HCT116 (cell line): ENCODE results near the gene INPP5D. TPM values are rescaled to one million over a fixed set of nuclear protein-coding genes. Genes with fewer than 3 reads are reported as not detected.

ENCODE experiments used
- ATAC-seq: fragments of 200-7000 bp; cut with Tn5 transposase; 2 replicates; pipeline ENCODE4 v1.9.1; 2020; ENCODE audit warnings: mild to moderate bottlenecking, moderate library complexity
- BruUV-seq: library from RNA; stranded (reverse); fragments of 400-500 nt; replicated peaks from 2 replicates; lab custom pipeline; 2021; lab: Mats Ljungman, UMichigan
- CTCF ChIA-PET: fragments of 300-600 bp; sonication (Branson Sonifier 250); formaldehyde crosslinking; loops from one replicate; lab custom pipeline; 2021; ENCODE audit warnings: antibody characterized with exemption; lab: Charles Lee
- POLR2A ChIA-PET: fragments of 300-600, 350-600 bp; sonication (Branson Sonifier 250); formaldehyde crosslinking; loops from one replicate; lab custom pipeline; 2021; ENCODE audit warnings: antibody characterized with exemption; lab: Charles Lee
- RAD21 ChIA-PET, 2 experiments: fragments of 300-600 bp; sonication (Branson Sonifier 250); formaldehyde crosslinking; loops; one replicate each; lab custom pipeline; 2023; ENCODE audit warnings: low total read pairs in 2 of 2; ENCODE audit not compliant: uncharacterized antibody in 2 of 2, unreplicated experiment in 2 of 2, low non-redundant PET in 1 of 2; lab: Charles Lee
- DNase-seq: peaks from one replicate; pipeline ENCODE4 v3.0.0-alpha.2; 2010; ENCODE audit warnings: low read depth, low spot score
- H2AFZ ChIP-seq: fragments of 200-600 bp; shearing (Covaris generic), sonication (generic); 2 replicates; pipeline ENCODE4 v1.6.1; 2017; ENCODE audit warnings: low read depth, mixed run types, mixed read lengths, antibody characterized with exemption, low read length; ENCODE audit not compliant: poor library complexity, severe bottlenecking
- H3K27ac ChIP-seq: 2 replicates; pipeline ENCODE4 v1.5.1; 2012; ENCODE audit warnings: low read depth, low read length
- H3K27me3 ChIP-seq: fragments of 200-600 bp; sonication (generic); 2 replicates; pipeline ENCODE4 v1.6.1; 2016; ENCODE audit warnings: mixed run types, low read length, mixed read lengths; ENCODE audit not compliant: insufficient read depth
- H3K36me3 ChIP-seq, 2 experiments: fragments of 200-500 bp in 1 of 2; fragments of 200-600 bp in 1 of 2; sonication (Bioruptor generic) in 1 of 2; sonication (generic) in 1 of 2; 2 replicates each; pipeline versions ENCODE4 v1.5.1 to v1.6.1; 2014 to 2016; ENCODE audit warnings: low read length in 2 of 2, inconsistent platforms in 1 of 2, mixed read lengths in 1 of 2, mixed run types in 1 of 2; ENCODE audit not compliant: insufficient read depth in 2 of 2, control insufficient read depth in 1 of 2
- H3K4me1 ChIP-seq, 2 experiments: fragments of 200-600 bp in 1 of 2; sonication (generic) in 1 of 2; 2 replicates each; pipeline versions ENCODE4 v1.5.1 to v1.6.1; 2012 to 2017; ENCODE audit warnings: low read length in 2 of 2, inconsistent platforms in 1 of 2, mild to moderate bottlenecking in 1 of 2, mixed read lengths in 1 of 2, mixed run types in 1 of 2, moderate library complexity in 1 of 2; ENCODE audit not compliant: insufficient read depth in 2 of 2, control insufficient read depth in 1 of 2
- H3K4me2 ChIP-seq: fragments of 200-600 bp; sonication (generic); 2 replicates; pipeline ENCODE4 v1.6.1; 2017; ENCODE audit warnings: mixed run types, low read length, mixed read lengths
- H3K4me3 ChIP-seq, 2 experiments: fragments of 200-600 bp in 1 of 2; sonication (generic) in 1 of 2; replicated peaks in 1 of 2; 2 replicates each; pipeline ENCODE4 v1.5.1; 2011 to 2016; ENCODE audit warnings: low read length in 2 of 2, control low read depth in 1 of 2, low read depth in 1 of 2, mild to moderate bottlenecking in 1 of 2, mixed read lengths in 1 of 2, mixed run types in 1 of 2
- H3K79me2 ChIP-seq: fragments of 200-600 bp; sonication (generic); 2 replicates; pipeline ENCODE4 v1.6.1; 2017; ENCODE audit warnings: mild to moderate bottlenecking, mixed run types, low read length, moderate library complexity, mixed read lengths; ENCODE audit not compliant: insufficient read depth
- H3K9ac ChIP-seq: fragments of 200-600 bp; sonication (generic); 2 replicates; pipeline ENCODE4 v1.6.1; 2016; ENCODE audit warnings: low read length, mixed read lengths
- H3K9me2 ChIP-seq: fragments of 200-600 bp; sonication (generic), shearing (Covaris generic); 2 replicates; pipeline ENCODE4 v1.6.1; 2017; ENCODE audit warnings: mixed run types, mild to moderate bottlenecking, moderate library complexity; ENCODE audit not compliant: insufficient read depth
- H3K9me3 ChIP-seq, 2 experiments: fragments of 200-500 bp in 1 of 2; fragments of 200-600 bp in 1 of 2; sonication (Bioruptor generic) in 1 of 2; sonication (generic) in 1 of 2; 2 replicates each; pipeline ENCODE4 v1.6.1; 2014 to 2017; ENCODE audit warnings: low read length in 2 of 2, mixed read lengths in 2 of 2, inconsistent platforms in 1 of 2, low read depth in 1 of 2, mild to moderate bottlenecking in 1 of 2, mixed run types in 1 of 2, moderate library complexity in 1 of 2; ENCODE audit not compliant: control insufficient read depth in 1 of 2, insufficient read depth in 1 of 2
- H4K20me1 ChIP-seq: fragments of 200-600 bp; sonication (generic), shearing (Covaris generic); 2 replicates; pipeline ENCODE4 v1.6.1; 2017; ENCODE audit warnings: mixed run types, mild to moderate bottlenecking, moderate library complexity; ENCODE audit not compliant: insufficient read depth
- CBX3 ChIP-seq: IDR thresholded peaks from 2 replicates; pipeline ENCODE4 v1.6.1; 2012; ENCODE audit warnings: low read depth
- CTCF ChIP-seq, 3 experiments: fragments of 200-600 bp in 1 of 3; sonication (generic) in 1 of 3; IDR thresholded peaks in 2 of 3; conservative IDR thresholded peaks in 1 of 3; 2 replicates each; pipeline ENCODE4 v1.5.1; 2012 to 2017; ENCODE audit warnings: low read depth in 2 of 3, low read length in 2 of 3, antibody characterized with exemption in 1 of 3, borderline replicate concordance in 1 of 3, control low read depth in 1 of 3, mild to moderate bottlenecking in 1 of 3, mixed read lengths in 1 of 3, mixed run types in 1 of 3, moderate library complexity in 1 of 3; ENCODE audit not compliant: insufficient read depth in 1 of 3
- EGR1 ChIP-seq: IDR thresholded peaks from 2 replicates; pipeline ENCODE4 v1.6.1; 2012; ENCODE audit warnings: low read depth
- EZH2 ChIP-seq: fragments of 200-600 bp; sonication (generic); IDR thresholded peaks from 2 replicates; pipeline ENCODE4 v1.6.1; 2017; ENCODE audit warnings: antibody characterized with exemption, mixed run types
- EZH2phosphoT487 ChIP-seq: fragments of 200-600 bp; IDR thresholded peaks from 2 replicates; pipeline ENCODE4 v1.6.1; 2018; ENCODE audit warnings: antibody characterized with exemption, borderline replicate concordance
- JUND ChIP-seq: IDR thresholded peaks from 2 replicates; pipeline ENCODE4 v1.6.1; 2012
- POLR2AphosphoS5 ChIP-seq: IDR thresholded peaks from 2 replicates; pipeline ENCODE4 v1.6.1; 2011; ENCODE audit warnings: mild to moderate bottlenecking, low read depth, low read length, moderate library complexity
- RAD21 ChIP-seq: IDR thresholded peaks from 2 replicates; pipeline ENCODE4 v1.6.1; 2012; ENCODE audit warnings: low read depth, mild to moderate bottlenecking
- SIN3A ChIP-seq: IDR thresholded peaks from 2 replicates; pipeline ENCODE4 v1.6.1; 2012; ENCODE audit warnings: low read depth
- SP1 ChIP-seq: IDR thresholded peaks from 2 replicates; pipeline ENCODE4 v1.6.1; 2012; ENCODE audit warnings: low read depth
- SRF ChIP-seq: IDR thresholded peaks from 2 replicates; pipeline ENCODE4 v1.6.1; 2012; ENCODE audit warnings: low read depth
- TCF7L2 ChIP-seq: IDR thresholded peaks from 2 replicates; pipeline ENCODE4 v1.7.0; 2011; ENCODE audit warnings: borderline replicate concordance, inconsistent platforms; ENCODE audit not compliant: insufficient read depth, insufficient read length; ENCODE audit errors: extremely low read depth
- ZBTB33 ChIP-seq: IDR thresholded peaks from 2 replicates; pipeline ENCODE4 v1.6.1; 2011; ENCODE audit warnings: mild to moderate bottlenecking, low read length, moderate library complexity; ENCODE audit not compliant: insufficient replicate concordance; ENCODE audit errors: extremely low read depth
- ZFX ChIP-seq: fragments of 450-650 bp; IDR thresholded peaks from 2 replicates; pipeline ENCODE4 v1.6.1; 2017
- ZNF274 ChIP-seq: fragments of 200-500 bp; sonication (Bioruptor generic); IDR thresholded peaks from 2 replicates; pipeline ENCODE4 v1.6.1; 2014; ENCODE audit warnings: mild to moderate bottlenecking, low read depth, low read length, inconsistent platforms
- intact Hi-C: fragments of 100-400 bp; cut with micrococcal nuclease; formaldehyde crosslinking; loops from 2 replicates; pipeline ENCODE4 v1.10.0; 2022
- total RNA-seq: library from RNA; stranded (reverse); gene quantifications from one replicate; pipeline ENCODE4 v1.2.1, GENCODE V29; 2021; ENCODE audit not compliant: unreplicated experiment

The INPP5D gene
- total RNA-seq, 1 experiment from 2014 or later = 1.8 TPM

GRCh38 chr2:233221378-233222063 is 161.4 kb downstream of the INPP5D start:
- no peaks in the 10 kb centered on the region for H3K9me2 ChIP-seq
- CTCF ChIA-PET = no interaction called here
- TF ChIP-seq SRF = no peak
- TF ChIP-seq SP1 = no peak
- no peak for TF ChIP-seq CBX3
- no peak for TF ChIP-seq EGR1
- TF ChIP-seq RAD21 = no peak
- TF ChIP-seq SIN3A = no peak
- TF ChIP-seq CTCF (IDR thresholded peaks at IDR 0.05 in 2 of 3, conservative IDR thresholded peaks at IDR 0.05 in 1 of 3; ENCODE audit: borderline replicate concordance in 1 of 3, insufficient read depth in 1 of 3, low read depth in 2 of 3, low read length in 2 of 3) = no peak
- TF ChIP-seq POLR2AphosphoS5 = no peak
- TF ChIP-seq ZBTB33 = no peak
- TF ChIP-seq JUND = no peak
- TF ChIP-seq ZFX = no peak
- TF ChIP-seq EZH2 = no peak
- TF ChIP-seq ZNF274 = no peak
- no peak for TF ChIP-seq TCF7L2
- no peak for TF ChIP-seq EZH2phosphoT487
- BruUV-seq = no TSS peak
- H3K4me3 ChIP-seq = no peak overlapping the region
- no peaks in the 10 kb centered on the region for H3K36me3 ChIP-seq
- ATAC-seq = no peak
- H3K9me3 ChIP-seq = no peaks in the 10 kb centered on the region; a peak in 1 of 4 replicates
- no peak overlapping the region for H3K9ac ChIP-seq
- H3K27ac ChIP-seq = no peak overlapping the region
- no peak overlapping the region for H2AFZ ChIP-seq
- H4K20me1 ChIP-seq = no peaks in the 10 kb centered on the region
- no peaks in the 10 kb centered on the region for H3K27me3 ChIP-seq
- POLR2A ChIA-PET = no interaction called here
- intact Hi-C loops = no loop called here
- H3K4me2 ChIP-seq = no peak overlapping the region
- RAD21 ChIA-PET = no interaction called here
- DNase-seq = no peak
- H3K4me1 ChIP-seq = no peaks in the 10 kb centered on the region
- no peaks in the 10 kb centered on the region for H3K79me2 ChIP-seq
